ENCODE measurements around the gene INPP5D. TPM values are rescaled to one million over a fixed set of nuclear protein-coding genes. Genes with fewer than 3 reads are reported as not detected.

The INPP5D gene
- total RNA-seq, 2 experiments from 2014 or later, result 108 to 122 TPM

DNA sequence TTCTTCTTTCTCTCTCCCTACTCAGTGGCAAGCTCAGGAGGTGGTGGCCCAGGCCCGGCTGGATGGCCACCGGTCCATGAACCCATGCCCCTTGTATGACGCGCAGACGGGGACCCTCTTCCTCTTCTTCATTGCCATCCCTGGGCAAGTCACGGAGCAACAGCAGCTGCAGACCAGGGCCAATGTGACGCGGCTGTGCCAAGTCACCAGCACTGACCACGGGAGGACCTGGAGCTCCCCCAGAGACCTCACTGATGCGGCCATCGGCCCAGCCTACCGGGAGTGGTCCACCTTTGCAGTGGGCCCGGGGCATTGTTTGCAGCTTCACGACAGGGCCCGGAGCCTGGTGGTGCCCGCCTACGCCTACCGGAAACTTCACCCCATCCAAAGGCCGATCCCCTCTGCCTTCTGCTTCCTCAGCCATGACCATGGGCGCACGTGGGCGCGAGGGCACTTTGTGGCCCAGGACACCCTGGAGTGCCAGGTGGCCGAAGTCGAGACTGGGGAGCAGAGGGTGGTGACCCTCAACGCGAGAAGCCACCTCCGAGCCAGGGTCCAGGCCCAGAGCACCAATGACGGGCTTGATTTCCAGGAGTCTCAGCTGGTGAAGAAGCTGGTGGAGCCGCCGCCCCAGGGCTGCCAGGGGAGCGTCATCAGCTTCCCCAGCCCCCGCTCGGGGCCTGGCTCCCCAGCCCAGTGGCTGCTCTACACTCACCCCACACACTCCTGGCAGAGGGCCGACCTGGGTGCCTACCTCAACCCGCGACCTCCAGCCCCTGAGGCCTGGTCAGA lies 25.9 kb upstream of the INPP5D start:
- Mint-ChIP-seq H3K27ac (no peak overlapping the region), H3K4me1 (ENCODE audit: low read depth) (no peaks in the 10 kb centered on the region), H3K4me3 (no peak overlapping the region), H3K27me3 (ENCODE audit: low read depth) (no peaks in the 10 kb centered on the region), H3K36me3 (ENCODE audit: low read depth) (no peaks in the 10 kb centered on the region), H3K9me3 (ENCODE audit: insufficient read depth) (no peaks in the 10 kb centered on the region)
- POLR2A ChIA-PET, result no interaction called here
- no peak for DNase-seq
- ATAC-seq, result no peak
- CTCF ChIA-PET, result interaction anchor here (1.1 kb wide), 1 partner anchor 19 kb away, joined by 4 read pairs; no protein-coding TSS in a partner anchor

- no peak overlapping the region for H3K27ac Mint-ChIP-seq
- ATAC-seq (no peak), DNase-seq (no peak)
- H3K9me3 Mint-ChIP-seq (ENCODE audit: insufficient read depth), result no peaks in the 10 kb centered on the region
- ChIA-PET CTCF (no interaction called here), POLR2A (no interaction called here)
- no peaks in the 10 kb centered on the region for H3K36me3 Mint-ChIP-seq (ENCODE audit: low read depth)
- H3K27me3 Mint-ChIP-seq (ENCODE audit: low read depth), result no peaks in the 10 kb centered on the region
- no peak overlapping the region for H3K4me3 Mint-ChIP-seq
- H3K4me1 Mint-ChIP-seq (ENCODE audit: low read depth), result no peaks in the 10 kb centered on the region
Measured at GRCh38 chr2:233035426-233036161, 24.5 kb upstream of the INPP5D start.

- ATAC-seq, result no peak
- no peaks in the 10 kb centered on the region for H3K36me3 Mint-ChIP-seq (ENCODE audit: low read depth)
Measured at GRCh38 chr2:233036162-233036838, 23.8 kb upstream of the INPP5D start.

GRCh38 chr2:233037078-233037477 lies 23.1 kb upstream of the INPP5D start:
- Mint-ChIP-seq H3K36me3 (ENCODE audit: low read depth) (no peaks in the 10 kb centered on the region), H3K4me3 (no peak overlapping the region), H3K4me1 (ENCODE audit: low read depth) (no peaks in the 10 kb centered on the region), H3K9me3 (ENCODE audit: insufficient read depth) (no peaks in the 10 kb centered on the region), H3K27ac (no peak overlapping the region), H3K27me3 (ENCODE audit: low read depth) (peaks cover 2% of the 10 kb centered on the region)
- ChIA-PET CTCF (no interaction called here), POLR2A (no interaction called here)
- no peak for DNase-seq
- no peak for ATAC-seq

More at GRCh38 chr2:233036162-233036838, 23.8 kb upstream of the INPP5D start:
- Mint-ChIP-seq H3K27me3 (ENCODE audit: low read depth) (peaks cover 2% of the 10 kb centered on the region), H3K27ac (no peak overlapping the region), H3K9me3 (ENCODE audit: insufficient read depth) (no peaks in the 10 kb centered on the region), H3K4me1 (ENCODE audit: low read depth) (no peaks in the 10 kb centered on the region), H3K4me3 (no peak overlapping the region)
- POLR2A ChIA-PET, result no interaction called here
- CTCF ChIA-PET, result no interaction called here
- DNase-seq, result no peak

DNA sequence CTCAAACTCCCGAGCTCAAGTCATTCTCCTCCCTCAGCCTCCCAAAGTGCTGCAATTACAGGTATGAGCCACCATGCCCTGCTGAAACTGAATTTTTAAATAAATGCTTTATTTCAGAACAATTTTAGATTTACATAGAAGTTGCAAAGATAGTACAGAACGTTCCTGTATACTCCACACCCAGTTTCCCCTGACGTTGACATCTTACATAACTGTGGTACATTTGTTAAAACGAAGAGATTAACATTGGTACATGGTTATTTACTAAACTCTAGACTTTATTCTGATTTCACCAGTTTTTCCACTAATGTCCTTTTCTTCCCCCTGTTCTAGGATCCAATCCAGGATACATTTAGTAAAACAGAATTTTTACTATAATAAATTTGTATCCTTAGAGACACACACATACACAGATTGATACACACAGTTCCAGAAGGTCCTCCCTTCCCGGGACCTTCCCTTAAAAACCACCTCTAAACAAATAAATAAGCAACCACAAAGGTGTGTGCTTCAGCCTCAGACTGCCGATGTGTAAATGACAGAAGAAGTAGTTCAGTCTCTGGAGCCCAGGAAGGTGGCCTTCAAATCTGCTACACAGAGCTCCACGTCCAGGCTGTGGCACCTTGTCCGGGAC lies 20.8 kb upstream of the INPP5D start:
- Mint-ChIP-seq H3K4me1 (ENCODE audit: low read depth) (no peaks in the 10 kb centered on the region), H3K36me3 (ENCODE audit: low read depth) (no peaks in the 10 kb centered on the region), H3K9me3 (ENCODE audit: insufficient read depth) (no peaks in the 10 kb centered on the region), H3K27ac (no peak overlapping the region), H3K27me3 (ENCODE audit: low read depth) (peaks cover 2% of the 10 kb centered on the region), H3K4me3 (no peak overlapping the region)
- CTCF ChIA-PET, result interaction anchor here (1.0 to 2.2 kb wide), 2 partner anchors 15 to 49 kb away, joined by 3 to 7 read pairs; no protein-coding TSS in a partner anchor
- DNase-seq (no peak), ATAC-seq (no peak)
- POLR2A ChIA-PET, result no interaction called here

- ATAC-seq (no peak), DNase-seq (no peak)
- POLR2A ChIA-PET, result no interaction called here
- CTCF ChIA-PET, result interaction anchor here (2.2 kb wide), 1 partner anchor 14 kb away, joined by 7 read pairs; no protein-coding TSS in a partner anchor
- Mint-ChIP-seq H3K4me1 (ENCODE audit: low read depth) (no peaks in the 10 kb centered on the region), H3K36me3 (ENCODE audit: low read depth) (no peaks in the 10 kb centered on the region), H3K27me3 (ENCODE audit: low read depth) (peaks cover 2% of the 10 kb centered on the region), H3K27ac (no peak overlapping the region), H3K4me3 (no peak overlapping the region), H3K9me3 (ENCODE audit: insufficient read depth) (no peaks in the 10 kb centered on the region)
Measured at GRCh38 chr2:233039846-233040530, 20.2 kb upstream of the INPP5D start.

- H3K9me3 Mint-ChIP-seq (ENCODE audit: insufficient read depth), result no peaks in the 10 kb centered on the region
- ChIA-PET POLR2A (no interaction called here), CTCF (no interaction called here)
- H3K4me3 Mint-ChIP-seq, result no peak overlapping the region
- no peaks in the 10 kb centered on the region for H3K36me3 Mint-ChIP-seq (ENCODE audit: low read depth)
- H3K4me1 Mint-ChIP-seq (ENCODE audit: low read depth), result no peaks in the 10 kb centered on the region
- ATAC-seq, result no peak
- H3K27me3 Mint-ChIP-seq (ENCODE audit: low read depth), result peaks cover 2% of the 10 kb centered on the region
- no peak overlapping the region for H3K27ac Mint-ChIP-seq
- no peak for DNase-seq
Measured at GRCh38 chr2:233040571-233040970, 19.6 kb upstream of the INPP5D start.

DNA sequence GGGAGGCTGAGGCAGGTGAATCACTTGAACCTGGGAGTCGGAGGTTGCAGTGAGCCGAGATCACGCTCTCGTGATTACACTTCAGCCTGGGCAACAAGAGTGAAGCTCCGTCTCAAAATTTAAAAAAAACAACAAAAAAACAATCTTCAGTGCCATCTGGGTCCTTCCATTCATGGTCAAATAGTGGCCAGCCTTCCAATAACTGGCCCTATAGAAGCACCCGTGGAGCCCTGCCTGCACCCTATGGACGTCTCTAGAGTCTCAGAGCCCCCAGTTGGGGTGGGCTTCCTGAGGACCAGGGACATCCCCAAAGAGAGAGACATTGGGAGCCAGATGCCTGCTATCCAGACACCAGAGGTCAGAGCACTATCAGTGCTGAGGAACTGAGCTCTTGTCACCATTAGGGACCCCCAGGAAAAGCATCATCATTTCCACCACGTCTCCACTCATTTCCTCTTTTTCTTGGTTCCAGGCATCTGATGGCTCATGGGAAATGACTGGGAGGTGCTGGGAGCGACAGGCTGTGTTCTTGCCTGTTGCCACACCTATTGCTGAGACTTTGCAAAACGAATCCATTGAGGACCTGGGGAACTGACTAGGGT lies 18.3 kb upstream of the INPP5D start:
- ChIA-PET POLR2A (no interaction called here), CTCF (interaction anchor here (0.8 to 1.8 kb wide), 2 partner anchors 12 to 13 kb away, joined by 3 to 5 read pairs; no protein-coding TSS in a partner anchor)
- H3K27me3 Mint-ChIP-seq (ENCODE audit: low read depth), result peaks cover 2% of the 10 kb centered on the region
- ATAC-seq (no peak), DNase-seq (no peak)
- H3K27ac Mint-ChIP-seq, result no peak overlapping the region
- no peak overlapping the region for H3K4me3 Mint-ChIP-seq
- H3K4me1 Mint-ChIP-seq (ENCODE audit: low read depth), result no peaks in the 10 kb centered on the region
- H3K9me3 Mint-ChIP-seq (ENCODE audit: insufficient read depth), result no peaks in the 10 kb centered on the region
- no peaks in the 10 kb centered on the region for H3K36me3 Mint-ChIP-seq (ENCODE audit: low read depth)

DNA sequence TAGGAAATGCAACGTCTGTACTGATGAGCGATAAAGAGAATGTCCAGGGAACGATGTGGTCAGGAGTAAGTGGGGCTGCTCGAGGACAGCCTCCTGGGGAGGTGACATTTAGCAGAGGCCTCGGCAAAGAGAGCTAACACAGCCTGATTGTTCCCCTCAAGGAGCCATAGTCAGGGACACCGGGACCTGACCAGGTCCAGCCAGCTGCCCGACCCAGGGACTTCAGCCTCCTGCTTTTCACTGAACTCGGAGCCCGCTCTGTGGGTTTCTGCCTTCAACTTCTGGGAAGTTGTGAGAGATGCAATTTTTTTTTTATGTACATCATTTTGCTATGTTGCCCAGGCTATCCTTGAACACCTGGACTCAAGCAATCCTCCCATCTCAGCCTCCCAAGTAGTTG lies 17.6 kb upstream of the INPP5D start:
- Mint-ChIP-seq H3K36me3 (ENCODE audit: low read depth) (no peaks in the 10 kb centered on the region), H3K27me3 (ENCODE audit: low read depth) (peaks cover 7% of the 10 kb centered on the region), H3K27ac (no peak overlapping the region), H3K4me3 (no peak overlapping the region), H3K9me3 (ENCODE audit: insufficient read depth) (no peaks in the 10 kb centered on the region), H3K4me1 (ENCODE audit: low read depth) (no peaks in the 10 kb centered on the region)
- DNase-seq, result no peak
- CTCF ChIA-PET, result interaction anchor here (1.1 to 1.8 kb wide), 2 partner anchors 10 to 11 kb away, joined by 3 to 5 read pairs; no protein-coding TSS in a partner anchor
- POLR2A ChIA-PET, result no interaction called here
- ATAC-seq, result no peak

DNA sequence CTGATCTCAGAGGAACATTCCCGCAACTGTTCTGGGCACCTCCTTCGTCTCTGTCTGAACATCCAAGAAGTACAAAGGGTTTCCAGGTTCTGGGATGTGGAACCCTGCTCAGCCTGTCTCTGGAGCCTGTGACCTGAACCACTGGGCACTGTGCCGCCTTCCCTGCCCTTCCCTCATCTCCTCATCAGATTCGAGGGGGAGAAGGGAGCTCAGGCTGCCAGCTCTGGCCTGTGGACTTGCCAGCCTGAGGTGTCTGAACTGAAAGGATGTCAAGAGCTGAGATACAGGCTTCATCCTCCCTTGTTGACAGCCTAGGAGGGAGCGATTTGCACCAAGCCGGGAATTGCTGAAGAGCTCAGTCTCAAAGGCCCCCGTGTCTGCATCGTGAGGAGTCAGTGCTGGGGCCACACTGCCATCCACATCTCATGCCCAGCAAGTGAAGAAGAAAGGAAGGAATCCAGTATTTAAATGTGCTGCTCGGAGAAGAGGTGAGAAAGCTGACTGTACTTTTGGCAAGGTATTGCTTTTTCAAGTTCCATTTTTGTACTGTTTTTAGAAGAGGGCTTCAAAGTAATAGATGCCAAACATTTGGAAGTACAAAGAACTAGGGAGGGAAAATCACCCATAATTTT lies 15.1 kb upstream of the INPP5D start:
- no peak for ATAC-seq
- Mint-ChIP-seq H3K36me3 (ENCODE audit: low read depth) (no peaks in the 10 kb centered on the region), H3K4me1 (ENCODE audit: low read depth) (peaks cover 7% of the 10 kb centered on the region), H3K27me3 (ENCODE audit: low read depth) (peaks cover 19% of the 10 kb centered on the region), H3K27ac (no peak overlapping the region), H3K9me3 (ENCODE audit: insufficient read depth) (no peaks in the 10 kb centered on the region), H3K4me3 (no peak overlapping the region)
- ChIA-PET POLR2A (interaction anchor here (0.7 kb wide), 1 partner anchor 111 kb away, joined by 3 read pairs; no protein-coding TSS in a partner anchor), CTCF (interaction anchor here (0.7 to 2.9 kb wide), 2 partner anchors 9 to 217 kb away, joined by 3 to 16 read pairs; no protein-coding TSS in a partner anchor)
- DNase-seq, result no peak
